HG02571 (cell line): ENCODE results near the gene DISP2.

Experiments
- ATAC-seq: cut with Tn5 transposase; IDR thresholded peaks from one replicate; pipeline ENCODE4 v1.9.1; 2021; ENCODE audit warnings: mild to moderate bottlenecking, moderate library complexity; ENCODE audit not compliant: unreplicated experiment

Gene DISP2

DNA sequence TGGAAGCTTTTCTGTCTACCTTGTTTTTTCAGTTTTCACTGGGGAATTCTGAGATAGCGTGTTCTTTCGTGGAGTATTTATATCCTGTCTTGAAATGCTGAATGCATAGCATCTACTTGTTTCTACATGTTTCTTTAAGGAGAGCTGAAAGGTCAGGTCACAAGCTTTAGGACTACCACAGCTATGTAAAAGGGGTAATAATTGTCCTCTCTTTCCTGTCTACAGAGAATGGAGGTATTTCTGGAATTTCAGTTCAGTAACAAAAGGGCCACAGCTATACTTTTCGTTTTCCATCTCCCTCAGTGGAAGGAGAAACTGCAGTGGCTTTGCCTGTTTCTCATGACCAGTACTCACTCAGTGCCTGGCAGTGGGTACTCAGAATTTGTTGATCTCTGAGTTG is 29.8 kb upstream of the DISP2 start:
- no peak for ATAC-seq

- no peak for ATAC-seq
Measured at GRCh38 chr15:40328751-40329150, 29.3 kb upstream of the DISP2 start.

- ATAC-seq: no peak
Measured at GRCh38 chr15:40329804-40330203, 28.2 kb upstream of the DISP2 start.

DNA sequence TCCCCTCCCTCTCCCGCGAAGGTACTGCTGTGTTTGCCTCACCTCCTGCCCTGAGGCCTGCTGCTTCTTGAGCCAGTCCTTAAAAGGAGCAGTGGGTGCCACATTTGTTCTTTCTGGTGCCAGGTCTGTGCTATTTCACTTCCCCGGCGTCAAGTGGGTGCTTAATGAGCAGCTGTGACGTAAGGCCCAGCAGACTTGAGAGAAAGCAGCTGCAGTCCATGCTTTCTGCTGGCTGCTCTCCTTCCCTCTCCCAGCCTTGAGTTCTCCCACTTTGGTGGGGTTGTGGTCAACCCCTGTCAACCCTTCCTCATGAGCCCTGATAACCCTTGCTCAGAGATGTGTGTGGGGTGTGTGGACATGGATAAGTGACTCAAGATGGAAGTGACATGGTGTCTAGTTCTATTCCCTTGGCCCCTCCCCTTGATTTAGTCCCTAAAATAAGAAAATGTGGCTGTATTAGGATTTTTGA is 27.6 kb upstream of the DISP2 start:
- no peak for ATAC-seq

DNA sequence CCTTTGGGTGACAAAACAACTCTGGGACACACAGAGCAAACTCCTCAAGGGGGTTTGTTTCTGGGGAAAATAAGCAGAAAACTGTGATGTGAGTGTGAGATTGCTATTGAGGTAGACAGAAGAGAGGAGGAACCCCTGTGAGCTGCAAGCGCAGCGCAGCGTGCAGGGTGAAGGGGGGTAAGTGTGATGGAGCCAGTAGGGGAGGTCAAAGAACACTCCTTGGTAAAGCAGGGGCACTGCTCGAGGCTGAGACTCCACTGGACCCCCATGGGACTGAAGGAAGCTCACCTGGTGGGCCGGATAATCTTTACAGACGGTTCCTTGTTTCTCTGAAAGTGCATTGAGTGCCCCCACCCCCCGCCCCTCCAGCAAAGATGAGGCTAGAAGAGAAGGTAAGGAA is 27.0 kb upstream of the DISP2 start:
- no peak for ATAC-seq

DNA sequence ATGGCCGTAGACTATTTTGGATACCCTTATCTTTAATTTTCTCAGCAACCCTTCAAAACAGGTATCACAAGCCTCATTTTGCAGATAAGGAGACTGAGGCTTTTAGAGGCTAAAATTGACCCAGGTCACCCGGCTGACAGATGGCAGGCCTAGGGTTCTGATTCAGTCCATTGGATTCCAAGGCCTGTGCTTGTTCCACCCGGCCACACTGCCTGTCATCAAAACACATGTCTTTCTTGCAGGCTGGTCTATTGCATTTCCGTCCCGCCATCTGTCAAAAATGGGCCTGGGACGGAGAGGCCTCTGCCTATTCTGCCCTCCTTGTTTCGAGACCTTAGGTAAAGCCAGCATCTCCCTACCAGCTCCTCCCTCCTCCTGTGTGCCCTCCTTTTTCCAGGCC is 26.4 kb upstream of the DISP2 start:
- no peak for ATAC-seq

- no peak for ATAC-seq
Measured at GRCh38 chr15:40332113-40332781, 25.8 kb upstream of the DISP2 start.

GRCh38 chr15:40333922-40334492 is 24.0 kb upstream of the DISP2 start:
- ATAC-seq: no peak

DNA sequence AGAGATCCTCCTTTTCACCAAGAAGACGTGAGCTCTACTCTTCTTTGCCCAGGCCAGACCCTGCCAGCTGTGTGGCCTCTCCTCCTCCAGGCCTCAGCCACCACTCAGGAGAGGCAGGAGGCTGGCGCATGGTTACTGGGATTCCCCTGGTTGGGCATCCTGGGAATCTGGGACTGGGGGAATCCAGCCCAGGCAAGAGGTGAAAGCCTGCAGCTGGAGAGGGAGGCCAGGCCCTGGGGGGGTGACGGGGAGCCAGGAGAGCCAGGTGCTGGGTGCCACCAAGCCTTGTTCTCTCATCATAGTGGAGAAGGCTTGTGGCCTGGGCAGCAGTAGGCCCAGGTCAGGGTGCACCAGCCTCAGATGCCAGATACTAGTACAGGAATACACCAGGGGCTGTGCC is 23.5 kb upstream of the DISP2 start:
- no peak for ATAC-seq

DNA sequence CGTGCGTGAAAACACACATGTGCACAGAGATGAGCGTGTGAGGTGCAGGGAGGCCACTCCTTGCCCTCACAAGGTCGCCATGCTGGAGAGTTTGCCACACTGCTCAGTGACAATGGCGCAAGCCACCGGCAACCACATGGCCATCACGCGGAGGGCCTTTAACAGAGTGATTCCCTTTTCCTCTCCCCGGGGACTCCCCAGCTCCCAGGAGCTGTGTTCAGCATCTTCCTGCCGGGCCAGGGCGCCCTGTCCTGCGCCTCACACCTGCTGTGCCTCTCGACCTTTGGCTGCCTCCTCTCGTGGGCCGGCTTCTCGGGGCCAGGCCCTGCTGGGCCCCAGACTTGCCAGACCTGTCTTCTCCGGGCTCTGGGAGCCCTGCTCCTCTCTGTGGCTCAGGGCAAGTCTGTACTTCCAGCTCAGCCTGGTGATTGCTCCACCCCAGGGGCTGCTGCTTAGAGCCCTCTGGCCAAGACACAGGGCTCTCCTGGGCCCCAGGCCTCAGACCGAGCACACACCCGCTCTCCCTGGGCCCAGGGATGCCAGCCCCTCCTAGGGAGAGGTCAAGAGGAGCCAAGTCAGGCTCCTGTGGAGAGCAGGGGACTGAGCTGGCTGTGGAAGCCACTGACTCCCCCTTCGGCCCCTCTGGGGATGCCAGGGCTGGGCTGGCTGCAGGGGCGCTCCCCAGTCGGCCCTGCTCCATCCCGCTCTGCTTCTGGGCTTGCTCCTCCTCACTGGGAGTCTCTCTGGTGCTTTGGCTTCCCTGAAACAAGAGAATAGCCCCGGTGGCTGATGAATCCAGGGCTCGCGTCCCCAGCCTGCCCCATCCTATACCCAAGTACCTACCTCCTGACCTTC is 22.9 kb upstream of the DISP2 start:
- ATAC-seq: no peak

DNA sequence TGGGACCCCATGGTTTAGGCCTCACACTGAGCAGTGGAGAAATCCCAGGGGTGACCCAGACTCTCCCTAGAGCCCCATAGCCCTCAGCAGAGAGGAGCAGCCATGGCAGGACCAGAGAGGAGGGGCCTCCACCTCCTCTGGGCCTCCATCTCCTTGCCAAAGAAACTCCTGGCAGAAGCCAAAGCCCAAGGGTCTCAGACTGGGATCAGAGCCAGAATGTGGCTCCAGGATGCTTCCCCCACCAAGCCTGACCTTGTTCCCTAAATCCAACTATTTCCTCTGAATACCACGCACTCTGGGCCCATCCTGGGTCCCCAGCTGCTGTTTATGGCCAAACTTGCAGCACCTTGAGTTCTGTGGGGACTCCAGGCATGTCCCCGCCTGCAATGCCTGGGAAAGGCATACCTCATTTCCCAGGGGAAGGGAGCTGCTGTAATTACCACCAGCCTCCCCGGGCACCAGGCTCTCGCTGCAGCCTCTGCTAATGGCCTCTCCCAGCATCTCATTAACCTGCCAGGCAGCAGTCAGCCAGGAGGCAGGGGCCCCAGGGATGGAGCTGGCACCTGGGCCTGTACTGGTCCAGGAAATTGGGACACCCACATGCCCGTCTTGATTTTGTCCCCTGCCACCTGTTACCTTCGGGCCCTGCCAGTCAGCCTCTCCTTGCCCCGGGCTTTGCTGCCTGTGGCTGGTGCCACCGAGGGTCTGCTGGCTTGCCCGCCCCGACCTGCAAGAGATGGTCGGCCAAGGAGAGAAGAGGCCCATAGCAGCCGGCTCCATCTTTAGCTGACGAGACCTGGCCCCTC is 21.9 kb upstream of the DISP2 start:
- ATAC-seq: no peak

DNA sequence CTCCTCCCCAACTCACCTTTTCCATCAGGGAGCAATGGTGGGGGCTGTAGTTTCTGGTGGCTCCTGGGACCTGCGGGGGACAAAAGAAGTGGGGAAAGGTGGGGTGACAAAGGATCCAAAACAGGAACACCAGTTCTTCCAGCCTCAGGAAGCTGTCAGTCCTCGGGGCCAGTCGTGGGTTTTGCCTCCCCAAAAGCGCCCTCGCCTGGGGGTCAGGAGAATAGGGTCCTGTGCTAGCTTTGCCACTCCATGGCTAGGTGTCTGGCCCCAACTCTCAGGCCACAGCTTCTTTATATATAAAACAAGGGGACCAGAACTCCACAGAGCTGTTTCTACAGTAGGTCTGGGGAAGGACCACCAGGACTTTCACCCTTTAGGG is 21.3 kb upstream of the DISP2 start:
- no peak for ATAC-seq

- ATAC-seq: no peak
Measured at GRCh38 chr15:40337597-40337996, 20.4 kb upstream of the DISP2 start.

GRCh38 chr15:40338041-40338657 is 19.9 kb upstream of the DISP2 start:
- ATAC-seq: no peak

DNA sequence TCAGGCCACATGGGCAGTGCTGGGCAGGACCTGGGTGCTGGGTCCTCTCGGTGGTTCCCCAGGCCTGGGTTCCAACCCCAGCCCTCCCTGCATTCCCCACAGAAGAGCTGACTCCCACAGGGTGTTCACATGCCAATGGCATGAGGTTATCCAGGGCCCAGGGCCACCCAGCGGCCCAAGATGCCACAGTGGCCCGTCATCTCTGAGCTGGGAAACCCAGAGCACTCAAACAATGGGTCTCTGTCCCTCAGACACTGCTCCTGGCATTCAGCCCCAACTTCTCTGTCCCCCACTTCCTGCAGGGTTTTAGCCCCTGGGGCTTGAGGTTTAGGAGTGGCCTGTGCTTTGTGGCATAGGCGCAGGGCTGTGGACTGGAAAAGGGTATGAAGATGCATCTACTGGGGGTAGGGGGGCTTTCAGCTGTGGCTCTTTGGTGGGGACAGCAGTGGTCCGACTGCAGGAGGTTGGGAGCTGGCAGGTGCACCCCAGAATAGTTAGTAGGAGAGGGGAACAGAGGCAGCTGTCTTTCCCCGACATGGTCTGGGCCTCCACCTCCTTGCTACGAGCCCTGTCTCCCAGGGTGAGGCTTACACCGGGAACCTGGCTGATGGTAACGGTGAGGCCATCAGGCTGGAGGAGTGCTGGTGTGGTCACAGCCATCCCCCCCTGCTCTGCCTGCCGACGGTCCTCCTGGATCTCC is 18.9 kb upstream of the DISP2 start:
- no peak for ATAC-seq

GRCh38 chr15:40339621-40339945 is 18.4 kb upstream of the DISP2 start:
- no peak for ATAC-seq

- no peak for ATAC-seq
Measured at GRCh38 chr15:40340038-40340739, 17.8 kb upstream of the DISP2 start.

DNA sequence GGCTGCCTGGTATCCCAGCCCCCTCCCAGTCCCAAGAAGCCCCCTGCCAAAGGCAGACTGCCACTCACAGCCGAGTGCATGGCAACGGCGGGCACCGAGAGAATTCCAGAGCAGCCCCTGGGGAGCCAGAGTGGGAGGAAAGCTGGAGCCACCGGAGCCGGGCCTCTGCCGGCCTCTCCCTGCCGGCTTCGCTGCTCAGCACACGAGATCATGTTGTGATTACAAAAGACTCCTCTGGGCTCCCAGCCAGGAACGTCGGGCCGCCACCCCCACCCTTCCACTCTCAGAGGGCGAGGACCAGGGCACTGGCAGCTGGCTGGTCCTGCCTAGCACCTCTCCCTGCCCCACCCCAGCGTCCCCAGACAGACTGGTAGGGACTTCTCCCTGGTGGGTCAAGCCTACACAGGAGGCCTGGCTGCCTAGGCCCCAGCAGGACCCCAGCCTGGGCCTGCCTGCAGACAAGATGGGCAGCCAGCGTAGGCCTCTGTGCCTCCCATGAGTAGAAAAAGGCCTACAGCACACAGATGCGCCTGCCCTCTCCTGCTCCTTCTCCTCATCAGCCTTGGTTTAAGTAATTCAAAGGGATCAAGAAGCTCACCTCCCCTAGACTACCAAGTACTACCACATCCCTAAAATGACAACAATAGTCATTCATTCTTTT is 17.1 kb upstream of the DISP2 start, which contains the start of gene CCDC9B:
CCDC9B (minus strand) TSS at position 200 of the 661 bp plus-strand sequence; CDS start at position 80, 120 bp downstream.
- no peak for ATAC-seq
